Measurements from ENCODE around the gene ZNHIT3. TPM values are rescaled to one million over a fixed set of nuclear protein-coding genes. Genes with fewer than 3 reads are reported as not detected.
"Not testable (repeated sequence)": the region's sequence is repeated elsewhere in the genome, so short reads cannot be mapped to it uniquely, and the experiment has no call there.

ZNHIT3 gene
- total RNA-seq = 10 to 100 TPM; 19.8 to 35.2 (median 25.4) TPM

DNA sequence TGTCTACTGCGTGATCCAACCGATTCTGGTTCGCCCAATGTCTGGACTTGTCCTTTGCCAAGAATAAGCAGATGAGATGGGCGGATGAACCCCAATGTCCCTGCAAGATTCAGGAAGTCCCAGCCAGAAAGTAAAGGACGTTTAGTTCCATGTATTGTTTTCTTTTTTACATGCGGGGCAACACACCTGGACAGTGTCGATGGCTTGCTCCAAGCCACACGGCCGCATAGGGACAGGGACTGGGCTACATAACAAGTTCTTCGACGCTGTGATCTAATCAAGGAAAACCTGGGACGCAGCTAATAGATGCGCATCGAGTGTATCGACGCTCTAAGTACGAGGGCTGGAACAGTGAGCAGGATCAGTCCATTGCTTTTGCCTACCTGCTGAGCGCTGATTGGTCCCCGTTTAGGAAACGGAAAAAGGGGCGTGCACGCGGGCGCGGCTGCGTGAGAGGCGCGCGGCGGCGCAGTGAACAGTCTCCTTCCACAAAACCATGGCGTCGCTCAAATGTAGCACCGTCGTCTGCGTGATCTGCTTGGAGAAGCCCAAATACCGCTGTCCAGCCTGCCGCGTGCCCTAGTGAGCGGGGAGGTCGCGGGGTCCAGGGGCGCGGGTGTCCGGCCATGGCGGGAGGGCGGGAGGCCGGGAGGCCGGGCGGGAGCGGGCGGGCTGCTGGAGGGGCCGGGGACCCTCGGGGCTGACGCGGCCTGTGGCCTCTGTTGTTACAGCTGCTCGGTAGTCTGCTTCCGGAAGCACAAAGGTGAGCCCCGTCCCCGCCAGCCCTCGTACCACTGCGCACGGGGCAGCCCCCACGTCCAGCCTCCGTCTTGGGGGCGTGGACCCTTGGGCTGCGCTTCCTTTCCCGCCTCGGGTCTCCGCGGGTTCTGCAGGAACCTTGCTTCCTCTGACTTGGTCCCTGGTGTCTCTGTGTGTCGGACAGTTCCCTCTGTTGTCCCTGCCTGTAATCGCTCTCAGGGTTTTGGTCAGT lies at the start of gene ZNHIT3:
Gene ZNHIT3 (plus strand): TSS at position 478 of the 991 bp plus-strand sequence. CDS start 19 bp downstream, at position 497.
- ATAC-seq (ENCODE audit: low FRiP score) (peak; percentile 85), DNase-seq (ENCODE audit: low spot score) (peak; percentile 62)
- TF ChIP-seq, protein P1, sequence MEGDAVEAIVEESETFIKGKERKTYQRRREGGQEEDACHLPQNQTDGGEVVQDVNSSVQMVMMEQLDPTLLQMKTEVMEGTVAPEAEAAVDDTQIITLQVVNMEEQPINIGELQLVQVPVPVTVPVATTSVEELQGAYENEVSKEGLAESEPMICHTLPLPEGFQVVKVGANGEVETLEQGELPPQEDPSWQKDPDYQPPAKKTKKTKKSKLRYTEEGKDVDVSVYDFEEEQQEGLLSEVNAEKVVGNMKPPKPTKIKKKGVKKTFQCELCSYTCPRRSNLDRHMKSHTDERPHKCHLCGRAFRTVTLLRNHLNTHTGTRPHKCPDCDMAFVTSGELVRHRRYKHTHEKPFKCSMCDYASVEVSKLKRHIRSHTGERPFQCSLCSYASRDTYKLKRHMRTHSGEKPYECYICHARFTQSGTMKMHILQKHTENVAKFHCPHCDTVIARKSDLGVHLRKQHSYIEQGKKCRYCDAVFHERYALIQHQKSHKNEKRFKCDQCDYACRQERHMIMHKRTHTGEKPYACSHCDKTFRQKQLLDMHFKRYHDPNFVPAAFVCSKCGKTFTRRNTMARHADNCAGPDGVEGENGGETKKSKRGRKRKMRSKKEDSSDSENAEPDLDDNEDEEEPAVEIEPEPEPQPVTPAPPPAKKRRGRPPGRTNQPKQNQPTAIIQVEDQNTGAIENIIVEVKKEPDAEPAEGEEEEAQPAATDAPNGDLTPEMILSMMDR (IDR thresholded peaks at IDR 0.05) = no peak

DNA sequence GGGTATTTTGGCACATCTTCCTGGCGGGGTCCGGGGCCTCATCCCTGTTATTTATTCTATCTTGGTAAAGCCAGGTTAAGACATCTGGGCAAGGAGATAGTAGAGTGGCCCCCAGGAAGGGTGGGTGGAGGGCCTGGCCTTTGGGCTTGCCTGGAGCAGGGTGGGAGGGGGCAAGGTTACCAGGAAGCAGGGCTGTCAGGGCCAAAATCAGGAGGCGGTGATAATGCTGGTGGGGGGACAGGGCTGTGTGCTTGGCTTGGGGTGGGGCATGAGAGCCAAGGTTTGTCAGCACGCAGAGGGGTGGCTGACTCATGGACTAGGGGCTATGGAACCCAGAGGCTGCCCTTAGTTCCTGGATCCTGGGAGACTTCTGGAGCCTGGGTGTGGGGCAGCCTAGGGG lies 44.7 kb upstream of the ZNHIT3 start:
- ATAC-seq (ENCODE audit: low FRiP score); DNase-seq (ENCODE audit: low spot score): not testable (repeated sequence)

DNA sequence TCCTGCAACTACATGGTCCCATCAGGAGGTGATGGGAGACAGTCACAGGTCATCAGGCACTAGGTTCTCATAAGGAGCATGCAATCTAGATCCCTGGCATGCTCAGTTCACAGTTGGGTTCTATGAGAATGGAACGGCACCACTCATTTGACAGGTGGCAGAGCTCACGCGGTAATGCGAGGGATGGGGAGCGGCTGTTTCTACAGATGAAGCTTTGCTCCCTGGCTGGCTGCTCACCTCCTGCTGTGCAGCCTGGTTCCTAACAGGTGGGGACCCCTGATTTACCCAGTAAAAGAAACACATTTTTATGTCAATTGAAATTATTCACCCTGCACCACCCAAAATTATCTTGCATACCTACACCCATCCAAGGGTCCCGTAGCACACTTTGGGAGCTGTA lies 42.7 kb upstream of the ZNHIT3 start:
- no peak for DNase-seq (ENCODE audit: low spot score)
- no peak for ATAC-seq (ENCODE audit: low FRiP score)
- TF ChIP-seq, protein P1 (IDR thresholded peaks at IDR 0.05) = no peak

DNA sequence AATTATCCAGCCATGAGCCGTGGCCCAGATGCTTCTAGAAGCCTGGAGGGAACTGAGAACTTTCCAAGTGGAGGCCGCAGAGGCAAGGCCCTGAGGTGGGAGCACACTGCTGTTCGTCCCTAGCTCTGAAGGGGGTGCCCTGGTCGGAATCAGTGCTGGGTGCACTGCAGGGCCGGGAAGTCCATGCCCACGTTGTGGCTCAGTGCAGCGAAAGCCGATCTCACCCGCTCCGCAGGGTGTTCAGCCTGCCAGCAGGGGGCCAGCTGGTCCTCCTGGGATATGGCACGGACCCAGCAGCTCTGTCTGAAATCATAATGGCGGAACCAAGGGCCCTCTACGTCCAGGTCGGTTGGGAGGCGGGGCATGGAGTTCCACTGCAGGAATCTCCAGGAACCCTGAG lies 36.5 kb upstream of the ZNHIT3 start:
- DNase-seq (ENCODE audit: low spot score); ATAC-seq (ENCODE audit: low FRiP score): not testable (repeated sequence)

DNA sequence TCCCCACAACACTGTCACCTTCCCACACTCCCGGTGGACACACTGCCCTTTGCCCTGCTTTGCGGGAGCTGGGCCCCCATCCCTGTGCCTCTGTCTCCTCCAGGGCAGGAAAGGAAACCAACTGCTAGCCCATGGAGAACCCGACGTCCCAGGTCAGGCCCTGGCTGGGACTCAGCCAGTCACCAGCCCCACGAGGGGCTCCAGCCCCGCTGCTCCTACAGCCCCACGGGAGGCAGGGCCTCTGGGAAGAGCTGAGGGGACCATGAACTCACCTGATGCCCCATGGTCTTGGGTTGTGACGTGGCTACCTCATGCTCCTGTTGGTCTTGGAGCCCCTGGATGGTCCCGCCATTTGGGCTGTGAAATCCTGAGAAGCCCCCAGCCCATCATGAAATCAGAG lies 33.6 kb upstream of the ZNHIT3 start:
- ATAC-seq (ENCODE audit: low FRiP score); DNase-seq (ENCODE audit: low spot score): not testable (repeated sequence)

DNA sequence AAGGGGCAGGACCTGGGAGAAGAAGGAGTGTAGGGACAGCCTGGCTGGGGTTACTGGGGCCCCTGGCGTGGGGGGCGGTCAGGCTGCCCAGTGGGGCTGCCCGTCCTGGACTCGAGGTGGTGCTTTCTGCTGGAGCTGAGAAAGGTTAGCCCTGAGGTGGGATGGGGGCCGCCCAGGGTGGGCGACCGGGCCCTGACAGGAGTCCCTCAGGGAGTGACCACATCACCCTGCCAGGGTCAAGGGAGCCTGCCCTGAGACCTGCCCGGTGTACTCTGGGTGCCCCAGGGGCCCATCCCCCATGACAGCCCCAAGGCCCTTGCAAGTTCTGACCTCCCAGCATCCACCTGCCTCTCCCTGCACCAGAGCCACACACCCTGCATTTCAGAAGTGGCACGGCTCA lies 28.8 kb upstream of the ZNHIT3 start:
- not testable (repeated sequence) for DNase-seq (ENCODE audit: low spot score); ATAC-seq (ENCODE audit: low FRiP score)

DNA sequence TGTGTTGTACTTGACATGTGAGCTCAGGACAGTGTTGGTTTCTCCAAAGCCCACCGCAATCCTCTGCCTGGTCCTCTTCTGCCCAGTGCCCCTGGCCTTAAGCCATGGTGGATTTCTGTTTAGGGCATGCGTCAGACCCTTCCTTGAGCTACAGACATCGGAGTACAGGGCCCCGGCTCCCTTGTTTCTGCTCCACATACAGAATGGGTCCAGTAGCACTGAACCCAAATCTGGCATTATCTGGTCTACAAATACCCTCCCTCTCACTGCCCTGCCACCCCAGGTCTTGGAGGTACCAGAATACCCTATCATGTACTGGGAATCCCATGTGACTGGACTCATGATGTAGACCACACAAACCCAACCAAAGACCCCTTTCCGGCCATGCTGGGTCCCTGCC lies 27.4 kb upstream of the ZNHIT3 start:
- TF ChIP-seq, protein P1 (IDR thresholded peaks at IDR 0.05) = no peak
- DNase-seq (ENCODE audit: low spot score) (no peak), ATAC-seq (ENCODE audit: low FRiP score) (no peak)

DNA sequence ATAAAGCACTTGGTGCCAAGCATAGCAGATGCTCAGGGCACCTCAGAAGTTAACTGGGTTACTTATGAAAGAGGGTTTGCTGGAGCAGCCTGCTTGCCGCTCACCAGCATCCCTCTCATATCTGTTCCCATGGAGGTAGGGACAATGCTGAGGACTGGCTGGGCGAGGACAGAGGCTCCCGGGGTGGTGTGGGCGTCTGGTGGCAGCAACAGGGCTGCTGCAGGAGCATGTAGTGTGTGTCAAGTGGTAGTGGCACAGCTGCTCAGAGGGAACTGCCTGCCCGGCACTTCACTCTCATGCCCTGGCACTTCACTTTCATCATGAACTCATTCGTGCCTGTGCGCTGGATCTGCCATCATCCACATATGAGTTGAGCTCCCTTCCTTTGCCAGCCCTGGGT lies 26.9 kb upstream of the ZNHIT3 start:
- TF ChIP-seq, protein P1 (IDR thresholded peaks at IDR 0.05) = no peak
- DNase-seq (ENCODE audit: low spot score) = no peak
- ATAC-seq (ENCODE audit: low FRiP score) = no peak

DNA sequence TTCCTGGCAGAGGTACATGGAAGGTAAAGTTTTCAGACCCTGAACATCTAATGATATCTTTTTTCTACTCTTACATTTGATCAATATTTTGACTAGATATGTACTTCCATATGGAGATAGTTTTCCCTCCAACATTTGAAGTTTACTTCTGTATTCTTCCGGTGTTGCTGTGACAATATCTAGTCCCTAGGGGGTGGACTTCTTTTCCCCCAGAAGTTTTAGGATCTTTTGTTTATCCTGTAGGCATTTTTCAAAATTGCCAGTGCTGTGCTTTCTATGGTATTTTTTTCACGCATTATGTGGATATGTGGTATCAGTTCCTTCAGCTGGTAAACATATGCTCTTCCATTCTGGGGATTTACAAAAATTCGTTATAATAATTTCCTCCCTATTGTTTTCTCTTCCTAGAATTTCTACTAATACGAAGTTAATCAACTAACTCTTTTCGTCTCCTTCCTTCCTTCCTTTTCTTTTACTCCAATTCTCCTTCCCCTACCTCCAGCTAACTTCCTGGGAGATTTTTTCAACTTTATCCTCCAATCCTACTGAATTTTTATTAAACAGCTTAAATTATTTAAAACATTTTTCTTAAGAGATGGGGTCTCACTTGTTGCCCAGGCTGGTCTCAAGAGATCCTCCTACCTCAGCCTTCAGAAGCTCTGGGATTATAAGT lies 26.1 kb upstream of the ZNHIT3 start:
- TF ChIP-seq, protein P1 (IDR thresholded peaks at IDR 0.05) = no peak
- no peak for ATAC-seq (ENCODE audit: low FRiP score)
- no peak for DNase-seq (ENCODE audit: low spot score)
